ENCODE data around the gene ZNF358.

GRCh38 chr19:7478843-7479227 is 37.1 kb upstream of the ZNF358 start:
- TF ChIP-seq CTCF (IDR thresholded peaks at IDR 0.05) (no peak), REST (IDR thresholded peaks at IDR 0.05; ENCODE audit: insufficient read depth in 1 of 2, low read depth in 2 of 2, low read length in 1 of 2) (no peak)

All from Panc1 (cell line).